ENCODE results near the gene CTIF. TPM values are rescaled to one million over a fixed set of nuclear protein-coding genes. Genes with fewer than 3 reads are reported as not detected.

CTIF gene
- total RNA-seq, 1 donor from 2014 or later: 60.0 TPM

GRCh38 chr18:48554610-48555400 is 16.0 kb downstream of the CTIF start:
- H3K27ac ChIP-seq (replicated peaks): no peak overlapping the region
- DNase-seq: no peak
- H3K9me3 ChIP-seq (replicated peaks): peaks cover 12% of the 10 kb centered on the region
- intact Hi-C loops (cut with micrococcal nuclease): no loop called here
- TF ChIP-seq CTCF (IDR thresholded peaks at IDR 0.05; ENCODE audit: borderline replicate concordance): no peak
- H3K4me3 ChIP-seq: no peak overlapping the region
- peaks cover 27% of the 10 kb centered on the region for H3K36me3 ChIP-seq
- peaks cover 62% of the 10 kb centered on the region for H3K4me1 ChIP-seq
- no peaks in the 10 kb centered on the region for H3K27me3 ChIP-seq (ENCODE audit: low read depth)

DNA sequence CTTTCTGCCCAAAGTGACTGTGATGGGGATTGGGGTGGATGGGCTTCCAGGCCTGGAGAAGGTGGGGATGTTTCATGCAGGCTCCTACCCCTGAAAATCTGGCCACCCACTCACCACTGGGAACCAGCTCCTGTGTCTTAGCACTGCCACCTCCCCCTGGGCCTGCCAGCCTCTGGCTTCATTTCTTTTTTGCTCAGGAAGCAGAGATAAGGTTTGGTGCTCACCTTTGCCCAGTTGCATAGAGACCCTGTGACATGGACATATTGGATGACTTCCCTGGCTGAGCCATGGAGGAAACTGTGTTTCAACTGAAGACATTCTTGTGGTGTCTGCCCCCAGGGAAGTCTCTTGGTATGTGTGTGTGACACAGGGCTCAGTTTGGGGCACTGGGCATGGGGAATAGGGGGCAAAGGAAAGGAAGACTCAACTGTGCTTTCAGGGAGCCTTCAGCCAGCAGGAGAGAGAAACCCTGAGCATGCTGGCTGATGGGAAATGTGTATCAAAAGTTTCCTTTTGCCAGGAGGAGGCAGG is 16.7 kb downstream of the CTIF start:
- no peak for TF ChIP-seq CTCF (IDR thresholded peaks at IDR 0.05; ENCODE audit: borderline replicate concordance)
- no peak for DNase-seq
- intact Hi-C loops (cut with micrococcal nuclease): no loop called here
- Histone ChIP-seq H3K9me3 (replicated peaks) (peaks cover 12% of the 10 kb centered on the region), H3K36me3 (peaks cover 27% of the 10 kb centered on the region), H3K4me1 (peaks cover 55% of the 10 kb centered on the region), H3K27me3 (ENCODE audit: low read depth) (no peaks in the 10 kb centered on the region), H3K4me3 (no peak overlapping the region), H3K27ac (replicated peaks) (no peak overlapping the region)

GRCh38 chr18:48557640-48558174 is 18.9 kb downstream of the CTIF start:
- Histone ChIP-seq H3K9me3 (replicated peaks) (peaks cover 12% of the 10 kb centered on the region), H3K4me3 (no peak overlapping the region), H3K27ac (replicated peaks) (no peak overlapping the region), H3K27me3 (ENCODE audit: low read depth) (no peaks in the 10 kb centered on the region), H3K36me3 (peaks cover 20% of the 10 kb centered on the region), H3K4me1 (peaks cover 58% of the 10 kb centered on the region)
- intact Hi-C loops (cut with micrococcal nuclease): no loop called here
- TF ChIP-seq CTCF (IDR thresholded peaks at IDR 0.05; ENCODE audit: borderline replicate concordance): no peak
- no peak for DNase-seq

DNA sequence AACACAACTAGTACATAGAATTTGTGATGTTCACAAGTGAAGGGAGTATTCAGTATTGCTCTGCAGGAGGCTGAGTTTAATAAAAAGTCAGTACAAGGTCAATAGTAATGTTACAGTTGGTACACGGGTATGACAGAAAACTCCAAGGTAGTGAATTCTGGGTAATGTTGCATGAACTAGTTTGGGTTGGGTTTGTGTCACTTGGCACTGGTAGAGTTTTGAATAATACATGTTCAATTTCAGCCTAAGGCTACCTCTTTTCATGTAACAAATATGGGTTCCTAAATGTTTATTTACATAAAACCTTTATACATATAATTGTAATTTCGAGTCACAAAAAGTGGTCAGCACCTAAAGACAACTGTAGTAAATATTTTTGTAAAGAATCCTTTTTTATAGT is 19.4 kb downstream of the CTIF start:
- Histone ChIP-seq H3K4me3 (no peak overlapping the region), H3K9me3 (replicated peaks) (peaks cover 12% of the 10 kb centered on the region), H3K27ac (replicated peaks) (no peak overlapping the region), H3K27me3 (ENCODE audit: low read depth) (no peaks in the 10 kb centered on the region), H3K36me3 (peaks cover 17% of the 10 kb centered on the region), H3K4me1 (peaks cover 61% of the 10 kb centered on the region)
- intact Hi-C loops (cut with micrococcal nuclease): no loop called here
- no peak for TF ChIP-seq CTCF (IDR thresholded peaks at IDR 0.05; ENCODE audit: borderline replicate concordance)
- no peak for DNase-seq

DNA sequence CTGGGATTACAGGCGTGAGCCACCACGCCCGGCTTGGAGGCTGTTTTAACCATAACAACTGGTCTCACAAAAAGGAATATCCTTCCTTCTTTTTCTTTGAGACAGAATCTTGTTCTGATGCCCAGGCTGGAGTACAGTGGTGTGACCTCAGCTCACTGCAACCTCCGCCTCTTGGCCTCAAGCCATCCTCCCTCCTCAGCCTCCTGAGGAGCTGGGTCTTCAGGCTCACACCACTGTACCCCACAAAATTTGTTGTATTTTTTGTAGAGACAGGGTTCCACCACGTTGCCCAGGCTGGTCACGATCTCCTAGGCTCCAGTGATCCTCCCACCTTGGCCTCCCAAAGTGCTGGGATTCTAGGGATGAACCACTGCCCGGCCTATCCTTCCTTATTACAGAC is 21.7 kb downstream of the CTIF start:
- DNase-seq: no peak
- intact Hi-C loops (cut with micrococcal nuclease): no loop called here
- Histone ChIP-seq H3K4me1 (peaks cover 66% of the 10 kb centered on the region), H3K27ac (replicated peaks) (no peak overlapping the region), H3K4me3 (no peak overlapping the region), H3K9me3 (replicated peaks) (peaks cover 12% of the 10 kb centered on the region), H3K27me3 (ENCODE audit: low read depth) (no peaks in the 10 kb centered on the region), H3K36me3 (peaks cover 3% of the 10 kb centered on the region)
- TF ChIP-seq CTCF (IDR thresholded peaks at IDR 0.05; ENCODE audit: borderline replicate concordance): no peak

Data from left ventricle myocardium inferior (tissue), 1 donor.